Measurements from ENCODE around the gene SPDYE5.
A peak's percentile ranks its signal among the peaks of the same experiment; 100 is the strongest.
"Not testable (repeated sequence)": the region's sequence is repeated elsewhere in the genome, so short reads cannot be mapped to it uniquely, and the experiment has no call there.

The SPDYE5 gene, protein sequence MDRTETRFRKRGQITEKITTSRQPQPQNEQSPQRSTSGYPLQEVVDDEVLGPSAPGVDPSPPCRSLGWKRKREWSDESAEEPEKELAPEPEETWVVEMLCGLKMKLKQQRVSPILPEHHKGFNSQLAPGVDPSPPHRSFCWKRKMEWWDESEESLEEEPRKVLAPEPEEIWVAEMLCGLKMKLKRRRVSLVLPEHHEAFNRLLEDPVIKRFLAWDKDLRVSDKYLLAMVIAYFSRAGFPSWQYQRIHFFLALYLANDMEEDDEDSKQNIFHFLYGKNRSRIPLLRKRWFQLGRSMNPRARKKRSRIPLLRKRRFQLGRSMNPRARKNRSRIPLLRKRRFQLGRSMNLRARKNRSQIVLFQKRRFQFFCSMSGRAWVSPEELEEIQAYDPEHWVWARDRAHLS

DNA sequence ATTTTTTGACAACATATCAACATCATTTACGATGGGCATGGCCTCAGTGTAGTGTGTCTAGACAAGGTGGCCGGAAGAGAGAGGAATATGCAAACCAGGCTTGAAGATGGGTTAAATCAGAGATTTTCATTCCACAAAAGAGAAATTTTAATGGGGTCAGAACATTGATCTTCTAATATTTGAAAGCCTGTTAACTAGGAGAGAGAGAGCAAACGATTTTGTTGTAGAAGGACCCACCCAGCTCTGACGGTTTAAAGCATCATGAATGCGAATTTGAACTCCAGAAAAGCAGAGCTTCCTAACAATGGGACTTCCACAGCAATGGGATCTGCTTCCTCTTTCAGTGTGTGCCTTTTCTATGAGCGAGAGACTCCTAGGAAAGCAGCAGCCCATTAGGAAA, at the start of gene SPDYE5:
Gene SPDYE5, plus strand, starts transcription at position 301 of the 400 bp plus-strand sequence. CDS start 1,728 bp downstream, outside the sequence.
- DNase-seq, result not testable (repeated sequence)

DNA sequence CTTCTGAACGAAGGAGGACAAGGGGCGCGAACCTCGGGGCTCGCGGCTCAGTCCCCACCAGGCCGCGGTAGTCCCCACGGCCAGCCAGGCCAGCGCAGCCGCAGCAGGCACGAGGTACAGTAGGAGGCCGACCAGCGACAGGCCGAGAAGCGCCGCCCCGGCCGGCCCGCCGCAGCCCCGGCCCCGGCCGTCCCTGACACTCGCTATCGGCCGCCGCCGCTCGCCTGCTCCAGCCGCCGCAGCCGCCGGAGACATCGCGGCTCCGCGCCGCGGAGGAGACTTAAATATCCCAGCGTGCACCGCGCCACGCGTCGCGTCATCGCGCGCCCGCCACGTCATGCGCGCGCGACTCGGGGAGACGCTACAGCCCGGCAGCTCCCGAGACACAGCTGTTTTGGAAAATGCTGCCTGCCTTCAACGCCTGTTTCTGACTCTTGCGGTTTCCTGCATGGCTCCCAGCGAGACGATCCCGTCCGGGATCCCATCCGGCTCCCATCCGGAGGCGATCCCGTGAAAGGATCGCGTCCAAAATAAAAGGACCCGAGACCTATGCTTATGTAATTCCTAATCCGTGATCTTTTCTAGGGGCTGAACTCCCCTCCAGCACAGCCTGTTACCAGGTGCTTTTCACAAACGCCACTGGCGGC, 49.5 kb upstream of the SPDYE5 start:
- DNase-seq, result peak; percentile 27

DNA sequence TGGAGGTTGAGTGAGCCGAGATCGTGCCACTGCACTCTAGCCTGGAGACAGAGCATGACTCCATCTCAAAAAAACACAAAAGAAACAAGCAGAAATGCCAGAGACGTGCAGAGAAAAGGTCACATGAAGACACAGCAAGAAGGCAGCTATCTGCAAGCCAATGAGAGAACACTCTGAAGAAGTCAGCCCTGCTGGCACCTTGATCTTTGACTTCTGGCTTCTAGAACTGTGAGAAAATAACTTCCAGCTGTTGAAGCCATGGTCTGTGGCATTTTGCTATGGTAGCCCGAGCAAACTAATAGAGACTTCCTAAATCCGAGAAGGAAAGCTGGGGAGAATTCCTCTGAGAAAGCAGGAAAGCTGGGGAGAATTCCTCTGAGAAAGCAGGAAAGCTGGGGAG, 42.2 kb upstream of the SPDYE5 start:
- not testable (repeated sequence) for DNase-seq

- not testable (repeated sequence) for DNase-seq
These were observed 39.6 kb upstream of the SPDYE5 start for GRCh38 chr7:75452494-75452955.

DNA sequence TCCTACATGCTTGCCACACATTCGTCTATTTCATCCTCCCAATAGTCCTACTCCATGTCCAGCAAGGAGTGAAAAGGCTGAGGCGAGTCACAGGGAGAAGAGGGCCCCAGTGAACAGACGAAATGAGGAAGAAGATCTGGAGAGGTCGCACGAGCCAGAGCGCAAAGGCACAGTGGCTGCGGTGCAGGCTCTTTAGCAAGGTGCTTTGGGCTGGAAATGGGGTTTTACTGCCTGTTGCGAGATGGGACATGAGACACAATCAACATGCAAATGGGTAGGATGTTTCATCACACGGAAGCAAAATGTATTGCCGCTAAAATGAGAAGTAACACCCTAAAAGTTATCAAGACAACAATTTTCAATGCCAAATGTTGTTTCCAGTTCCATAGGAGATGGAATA, 35.7 kb upstream of the SPDYE5 start:
- DNase-seq, result not testable (repeated sequence)

DNA sequence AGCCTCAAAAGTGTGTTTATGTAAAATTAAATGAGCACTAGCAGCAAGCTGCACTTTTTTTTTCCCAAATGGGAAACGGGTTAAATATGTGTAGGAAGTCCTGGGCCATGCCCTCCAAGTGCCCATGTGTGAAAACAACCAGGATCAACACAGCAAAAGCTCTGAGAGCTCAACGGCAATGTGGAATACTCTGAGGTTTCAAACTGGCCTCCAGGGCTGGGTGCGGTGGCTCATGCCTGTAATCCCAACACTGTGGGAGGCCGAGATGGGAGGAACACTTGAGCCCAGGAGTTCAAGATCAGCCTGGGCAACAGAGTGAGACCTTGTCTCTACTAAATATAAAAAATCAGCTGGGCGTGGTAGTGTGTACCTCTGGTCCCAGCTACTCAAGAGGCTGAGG, 34.1 kb upstream of the SPDYE5 start:
- not testable (repeated sequence) for DNase-seq

DNA sequence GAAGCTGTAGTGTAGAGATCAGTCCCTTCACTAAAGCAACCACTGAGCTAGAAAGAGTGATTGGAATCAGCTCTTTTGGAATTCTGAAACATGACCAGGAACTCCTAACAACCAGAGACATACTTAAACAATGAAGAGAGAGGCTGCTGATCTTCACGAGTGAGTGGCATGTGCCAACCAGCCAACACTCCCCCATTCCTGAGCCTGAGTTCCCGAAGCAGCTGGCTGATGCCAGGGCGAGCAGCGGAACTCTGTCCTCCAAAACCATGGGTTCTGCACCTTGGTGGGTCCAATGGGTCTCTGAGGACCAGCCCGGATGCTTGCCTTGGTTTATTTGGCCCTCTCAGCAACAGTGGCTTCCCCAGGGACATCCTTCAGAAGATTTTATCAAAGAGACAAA, 31.6 kb upstream of the SPDYE5 start:
- DNase-seq, result not testable (repeated sequence)

- not testable (repeated sequence) for DNase-seq
These were observed 22.0 kb upstream of the SPDYE5 start for GRCh38 chr7:75470166-75470565.

- not testable (repeated sequence) for DNase-seq
These were observed 14.7 kb upstream of the SPDYE5 start for GRCh38 chr7:75477457-75477856.

GRCh38 chr7:75480313-75480712, 11.8 kb upstream of the SPDYE5 start:
- not testable (repeated sequence) for DNase-seq

DNA sequence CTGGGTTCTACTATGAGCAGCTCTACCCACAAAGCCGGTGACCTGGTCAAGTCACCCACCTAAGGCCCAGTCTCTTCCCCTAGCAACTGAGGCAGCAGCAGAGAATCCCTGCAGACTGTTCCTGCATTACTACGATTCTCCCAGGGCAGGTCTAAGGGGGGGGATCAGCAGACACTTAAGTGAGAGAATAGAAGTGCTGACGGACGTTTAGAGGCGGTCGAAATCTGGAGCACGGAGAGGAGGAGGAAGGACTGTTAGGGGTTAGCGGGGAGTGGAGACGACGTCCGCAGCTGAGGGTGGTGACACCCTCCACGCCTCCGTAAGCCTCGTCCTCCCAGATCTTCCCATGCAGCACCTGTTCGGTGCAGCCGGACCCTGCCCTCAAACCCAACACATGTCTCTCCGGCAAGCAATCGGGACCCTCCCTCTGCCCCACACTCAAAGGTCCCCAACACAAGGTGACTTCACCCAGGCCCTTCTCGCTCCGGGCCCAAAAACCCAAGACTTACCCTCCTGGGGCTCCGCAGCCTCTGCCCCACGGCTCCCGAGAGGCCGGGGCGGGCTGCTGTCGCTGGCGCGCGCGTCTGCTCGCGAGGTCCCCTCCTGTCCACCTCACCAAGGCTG, 6.7 kb upstream of the SPDYE5 start:
- DNase-seq, result not testable (repeated sequence)

DNA sequence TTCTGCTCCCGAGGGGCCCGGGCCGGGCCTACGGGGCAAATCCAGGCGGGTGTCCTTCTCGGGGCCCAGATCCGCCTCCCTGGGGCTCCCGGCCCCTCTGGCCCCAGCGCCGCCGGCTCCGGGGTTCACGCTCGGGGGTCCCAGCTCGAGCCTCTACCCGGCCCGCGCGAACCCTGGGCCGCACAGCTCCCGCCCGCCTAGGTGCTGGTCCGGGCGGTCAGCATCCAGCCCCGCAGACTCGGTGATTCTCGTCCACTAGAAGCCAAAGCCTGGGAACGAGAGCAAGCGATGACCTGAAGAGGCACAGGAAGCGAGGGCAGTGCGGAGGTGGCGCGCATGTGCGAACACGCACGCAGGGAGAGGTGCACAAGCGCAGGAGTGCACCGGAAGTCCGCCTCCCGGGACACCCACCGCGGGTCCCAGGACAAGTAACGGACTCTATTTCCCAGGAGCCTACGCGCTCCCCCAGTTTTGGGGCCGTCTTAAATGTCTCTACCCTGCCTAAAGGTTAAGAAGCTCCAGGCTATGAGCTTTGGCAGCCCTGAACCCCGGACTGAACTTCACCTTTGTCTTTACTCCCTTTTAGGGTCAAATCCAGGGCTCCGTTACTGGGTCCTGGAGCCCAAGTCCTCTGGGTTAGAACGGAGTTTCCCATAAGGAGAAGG, 6.0 kb upstream of the SPDYE5 start, which contains the start of gene POM121C:
Gene POM121C, minus strand, starts transcription at position 321 of the 665 bp plus-strand sequence. CDS start 44,803 bp downstream, outside the sequence.
- peak; percentile 84 for DNase-seq

DNA sequence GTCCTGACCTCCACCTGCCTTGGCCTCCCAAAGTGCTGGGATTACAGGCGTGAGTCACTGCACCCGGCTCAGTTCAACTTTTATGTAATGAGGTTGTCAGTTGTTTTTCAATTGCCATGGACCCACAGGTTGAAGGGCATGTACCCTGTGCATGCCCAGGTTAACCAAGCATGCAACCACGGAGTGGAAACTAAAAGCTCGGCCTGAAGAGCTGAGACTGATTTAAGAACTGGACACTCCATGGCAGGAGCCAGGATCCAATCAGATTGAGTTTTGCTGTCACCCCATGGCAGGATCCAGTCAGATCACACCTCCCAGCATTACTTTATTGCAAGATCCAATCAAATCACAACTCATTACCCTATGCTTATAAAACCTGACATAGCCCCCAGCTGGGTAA, 16.9 kb downstream of the SPDYE5 start:
- not testable (repeated sequence) for DNase-seq

DNA sequence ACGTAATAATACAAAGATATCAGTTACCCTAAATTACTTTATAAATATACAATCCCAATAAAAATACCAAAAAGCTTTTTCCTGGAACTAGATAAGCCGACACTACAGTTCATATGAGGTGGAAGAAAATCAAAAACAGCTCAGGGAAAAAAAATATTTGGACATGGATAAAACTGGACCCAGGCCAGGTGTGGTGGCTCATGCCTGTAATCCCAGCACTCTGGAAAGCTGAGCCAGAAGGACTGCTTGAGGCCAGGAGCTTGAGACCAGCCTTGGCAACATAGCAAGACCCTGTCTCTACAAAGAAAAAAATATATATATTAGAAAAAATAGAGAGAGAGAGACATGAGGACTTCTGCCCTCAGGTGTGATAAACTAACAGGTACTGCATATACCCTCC, 26.7 kb downstream of the SPDYE5 start:
- not testable (repeated sequence) for DNase-seq

GRCh38 chr7:75521727-75522126, 29.6 kb downstream of the SPDYE5 start:
- DNase-seq, result not testable (repeated sequence)

GRCh38 chr7:75527224-75527722, 35.2 kb downstream of the SPDYE5 start:
- DNase-seq, result not testable (repeated sequence)

GRCh38 chr7:75531359-75531821, 39.3 kb downstream of the SPDYE5 start:
- no peak for DNase-seq

DNA sequence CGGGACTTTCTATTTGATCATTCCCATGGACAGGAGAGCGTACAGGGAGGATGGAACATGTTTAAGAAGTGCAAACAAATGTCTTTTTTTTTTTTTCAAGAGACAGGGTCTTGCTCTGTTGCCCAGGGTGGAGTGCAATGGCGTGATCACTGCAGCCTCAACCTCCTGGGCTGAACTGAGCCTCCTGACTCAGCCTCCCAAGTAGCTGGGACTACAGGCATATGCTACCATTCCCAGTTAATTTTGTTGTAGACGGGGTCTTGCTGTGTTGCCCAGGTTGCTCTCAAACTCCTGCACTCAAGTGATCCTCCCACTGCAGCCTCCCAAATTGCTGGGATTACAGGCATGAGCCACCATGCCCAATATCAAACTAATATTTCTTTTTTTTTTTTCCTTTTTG, 40.5 kb downstream of the SPDYE5 start:
- no peak for DNase-seq

DNA sequence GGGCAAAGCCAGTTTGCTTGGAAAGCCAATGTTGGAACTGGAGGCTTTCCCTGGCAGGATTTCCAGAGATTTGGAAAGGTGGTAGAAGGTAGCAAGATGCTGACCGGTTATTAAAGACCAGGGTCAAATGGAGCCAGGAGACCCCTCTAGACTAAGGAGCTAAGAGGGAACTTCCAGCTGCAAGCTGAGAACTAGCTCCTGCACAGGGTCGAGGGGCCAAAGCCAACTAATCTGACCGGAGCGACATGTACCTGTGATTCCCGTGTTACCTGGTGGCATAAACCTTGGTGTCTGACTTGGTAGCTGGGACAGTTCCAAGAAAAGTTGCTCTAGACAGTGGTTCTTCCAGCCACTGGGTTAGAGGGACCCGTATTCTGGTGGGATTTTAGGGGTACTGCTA, 41.8 kb downstream of the SPDYE5 start:
- no peak for DNase-seq

DNA sequence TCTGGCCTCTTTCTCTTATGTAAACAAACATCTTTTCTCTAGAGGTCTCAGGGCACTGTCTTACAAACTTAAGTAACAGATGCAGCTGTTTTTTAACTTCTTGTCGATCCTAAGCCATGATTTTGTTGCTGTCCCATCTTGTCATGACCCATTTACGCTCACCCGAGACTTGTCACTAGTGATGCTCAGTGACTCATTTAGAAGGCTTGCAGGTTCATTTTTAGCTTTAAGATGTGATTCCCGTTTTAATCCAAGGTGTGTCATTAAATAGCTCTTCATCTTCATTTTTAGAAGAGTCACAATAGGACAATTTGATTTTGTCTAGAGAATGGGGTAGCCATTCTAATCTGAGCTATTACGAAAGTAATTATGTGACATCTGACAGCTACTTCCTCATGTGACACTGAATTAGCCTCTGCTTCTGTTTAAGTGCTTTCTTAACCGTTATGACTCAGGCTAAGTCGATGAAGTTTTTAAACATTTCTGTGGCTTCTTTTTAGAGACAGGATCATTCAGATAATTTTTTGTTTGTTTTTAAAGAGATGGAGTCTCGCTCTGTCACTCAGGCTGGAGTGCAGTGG, 42.7 kb downstream of the SPDYE5 start:
- no peak for DNase-seq

DNA sequence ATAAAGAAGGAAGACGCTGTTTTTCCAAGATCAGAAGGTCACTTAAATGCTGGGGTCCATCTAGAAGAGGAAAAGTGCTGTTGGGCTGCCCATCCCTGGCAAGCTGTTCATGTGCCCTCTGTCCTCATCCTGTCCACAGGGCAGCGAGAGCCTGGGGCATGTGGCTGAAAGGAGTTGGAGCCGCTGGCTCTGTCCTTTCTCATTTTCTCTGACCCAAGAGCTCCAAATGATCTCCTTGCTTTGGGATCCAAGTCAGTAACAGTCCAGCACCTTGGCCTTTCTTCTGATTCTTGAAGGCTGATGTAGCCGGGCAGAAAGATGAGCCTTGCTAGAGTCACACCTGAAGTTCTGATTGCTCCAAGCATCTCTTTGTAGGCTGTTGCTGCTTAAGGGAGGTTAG, 44.4 kb downstream of the SPDYE5 start:
- no peak for DNase-seq

- no peak for DNase-seq
These were observed 44.9 kb downstream of the SPDYE5 start for GRCh38 chr7:75536940-75537538.

Measured in activated CD8-positive, alpha-beta memory T cell treated with anti-CD3 and anti-CD28 coated beads, Interleukin-2, amount 50 U/mL, for 4 hours (primary cell).